ENCODE data around the gene SH2D1A.
"Not testable (repeated sequence)": the region's sequence is repeated elsewhere in the genome, so short reads cannot be mapped to it uniquely, and the experiment has no call there.

Gene SH2D1A

DNA sequence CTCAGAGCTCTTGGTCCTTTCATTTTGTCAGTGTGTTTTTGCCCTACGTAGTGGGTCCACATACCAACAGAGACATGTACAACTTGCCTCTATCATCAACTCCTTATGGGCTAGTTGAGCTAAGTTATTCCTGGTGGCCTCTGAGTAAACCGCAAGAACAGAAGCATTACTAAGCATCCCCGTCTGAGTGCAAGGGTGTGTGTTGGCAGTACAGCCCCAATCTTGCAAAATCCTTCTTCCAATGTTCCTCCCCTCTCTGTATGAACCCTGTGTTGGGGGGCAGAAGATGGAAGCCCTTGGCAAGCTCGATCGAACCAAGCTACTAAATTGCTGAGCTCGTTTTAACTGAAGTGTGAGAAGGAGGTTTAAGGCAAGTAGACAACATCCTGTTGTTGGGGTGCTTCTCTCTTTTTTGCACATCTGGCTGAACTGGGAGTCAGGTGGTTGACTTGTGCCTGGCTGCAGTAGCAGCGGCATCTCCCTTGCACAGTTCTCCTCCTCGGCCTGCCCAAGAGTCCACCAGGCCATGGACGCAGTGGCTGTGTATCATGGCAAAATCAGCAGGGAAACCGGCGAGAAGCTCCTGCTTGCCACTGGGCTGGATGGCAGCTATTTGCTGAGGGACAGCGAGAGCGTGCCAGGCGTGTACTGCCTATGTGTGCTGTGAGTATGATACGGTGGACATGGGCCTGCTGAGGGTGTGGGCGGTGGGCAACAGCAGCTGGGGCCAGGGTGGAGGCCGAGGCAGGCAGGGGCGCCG is at the start of gene SH2D1A:
TSS of gene SH2D1A (plus strand) at position 447 of the 760 bp plus-strand sequence. CDS start at position 527, 80 bp downstream.
- DNase-seq (ENCODE audit: low spot score), result no peak

DNA sequence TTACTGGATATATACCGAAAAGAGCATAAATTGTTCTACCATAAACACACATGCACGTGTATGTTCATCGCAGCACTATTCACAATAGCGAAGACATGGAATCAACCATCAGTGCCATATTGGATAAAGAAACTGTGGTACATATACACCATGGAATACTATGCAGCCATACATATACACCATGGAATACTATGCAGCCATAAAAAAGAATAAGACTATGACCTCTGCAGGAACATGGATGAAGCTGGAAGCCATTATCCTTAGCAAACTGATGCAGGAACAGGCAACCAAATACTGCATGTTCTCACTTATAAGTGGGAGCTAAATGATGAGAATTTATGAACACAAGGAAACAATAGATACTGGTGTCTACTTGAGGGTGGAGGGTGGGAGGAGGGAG is 47.0 kb upstream of the SH2D1A start:
- not testable (repeated sequence) for DNase-seq (ENCODE audit: low spot score)

DNA sequence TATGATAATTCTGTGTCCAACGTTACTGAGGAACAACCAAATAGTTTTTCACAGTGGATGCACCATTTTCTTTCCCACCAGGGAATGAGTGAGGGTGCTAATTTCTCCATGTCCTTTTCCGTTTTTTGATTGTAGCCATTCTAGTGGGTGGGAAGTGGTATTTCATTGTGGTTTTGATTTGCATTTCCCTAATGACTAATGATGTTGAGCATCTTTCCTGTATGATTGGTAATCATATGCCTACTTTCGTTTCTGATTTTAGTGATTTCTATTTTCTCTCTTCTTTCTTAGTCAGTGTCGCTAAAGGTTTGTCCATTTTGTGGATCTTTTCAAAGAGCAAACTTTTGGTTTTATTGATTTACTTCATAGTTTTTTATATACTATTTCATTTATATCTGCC is 46.0 kb upstream of the SH2D1A start:
- DNase-seq (ENCODE audit: low spot score), result no peak

DNA sequence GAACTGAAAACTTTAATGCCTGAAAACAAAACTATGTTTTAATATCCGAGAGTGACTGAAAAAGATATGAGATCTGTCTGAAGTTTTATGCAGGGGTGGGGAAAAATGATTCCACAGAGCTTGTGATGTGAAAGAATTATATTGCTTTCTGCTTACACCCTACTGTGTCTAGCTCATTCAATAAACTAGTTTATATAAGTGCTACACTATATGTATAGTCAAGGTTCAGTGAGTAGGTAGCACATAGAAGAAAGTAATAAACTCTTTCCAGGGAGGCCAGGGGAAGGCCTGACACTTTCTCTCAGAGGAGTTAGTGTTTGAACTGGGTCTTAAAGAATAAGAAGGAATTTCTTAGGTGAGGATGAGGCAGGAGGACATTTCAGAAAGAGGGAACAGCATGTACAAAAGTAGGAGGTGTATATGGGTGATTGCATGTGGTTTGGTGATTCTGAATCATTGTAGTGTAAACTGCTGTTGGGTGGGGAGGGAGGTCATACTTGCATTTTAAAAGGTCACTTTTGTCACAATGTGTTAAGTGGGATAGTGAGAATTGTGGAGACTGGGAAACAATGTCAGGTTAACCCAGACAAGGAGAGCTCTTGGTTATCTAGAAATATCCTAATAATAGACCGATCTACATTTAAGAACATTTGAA is 39.0 kb upstream of the SH2D1A start:
- DNase-seq (ENCODE audit: low spot score), result no peak

DNA sequence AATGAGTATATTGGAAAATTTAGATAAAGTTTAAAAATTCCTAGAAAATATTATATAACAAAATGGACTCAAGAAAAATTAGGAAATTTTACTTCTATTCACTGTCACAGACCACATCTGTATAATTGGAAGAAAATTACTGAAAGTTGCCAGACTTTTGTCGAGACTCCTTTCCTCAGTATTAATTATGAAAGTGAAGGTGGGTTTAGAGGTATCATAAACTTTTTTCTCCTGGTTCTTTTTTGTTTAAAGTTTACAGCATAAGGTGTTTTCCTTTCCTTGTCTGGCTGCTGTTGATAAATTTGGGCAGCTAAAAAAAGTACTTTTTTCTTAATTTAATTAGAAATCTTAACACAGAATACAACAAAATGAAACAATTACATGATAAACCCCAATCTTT is 20.6 kb upstream of the SH2D1A start:
- no peak for DNase-seq (ENCODE audit: low spot score)

DNA sequence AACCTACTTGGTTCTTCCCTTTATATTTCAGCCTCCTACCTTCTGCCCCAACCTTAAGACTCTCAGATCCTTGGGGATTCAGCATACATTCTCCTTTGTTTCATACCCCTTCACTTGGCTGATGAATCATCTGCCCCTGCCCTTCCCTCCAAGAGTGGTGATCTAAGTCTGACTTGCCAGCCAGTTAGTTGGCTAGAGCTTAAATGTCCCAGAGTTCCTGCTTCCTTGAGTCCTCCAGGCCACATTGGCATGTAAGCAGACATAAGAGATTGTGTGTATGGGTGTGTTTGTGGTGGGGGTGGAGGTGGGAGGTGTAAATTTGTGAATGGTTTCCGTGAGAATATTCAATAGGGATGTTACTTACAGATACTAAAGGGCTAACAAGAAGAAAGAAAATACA is 17.6 kb upstream of the SH2D1A start:
- no peak for DNase-seq (ENCODE audit: low spot score)

DNA sequence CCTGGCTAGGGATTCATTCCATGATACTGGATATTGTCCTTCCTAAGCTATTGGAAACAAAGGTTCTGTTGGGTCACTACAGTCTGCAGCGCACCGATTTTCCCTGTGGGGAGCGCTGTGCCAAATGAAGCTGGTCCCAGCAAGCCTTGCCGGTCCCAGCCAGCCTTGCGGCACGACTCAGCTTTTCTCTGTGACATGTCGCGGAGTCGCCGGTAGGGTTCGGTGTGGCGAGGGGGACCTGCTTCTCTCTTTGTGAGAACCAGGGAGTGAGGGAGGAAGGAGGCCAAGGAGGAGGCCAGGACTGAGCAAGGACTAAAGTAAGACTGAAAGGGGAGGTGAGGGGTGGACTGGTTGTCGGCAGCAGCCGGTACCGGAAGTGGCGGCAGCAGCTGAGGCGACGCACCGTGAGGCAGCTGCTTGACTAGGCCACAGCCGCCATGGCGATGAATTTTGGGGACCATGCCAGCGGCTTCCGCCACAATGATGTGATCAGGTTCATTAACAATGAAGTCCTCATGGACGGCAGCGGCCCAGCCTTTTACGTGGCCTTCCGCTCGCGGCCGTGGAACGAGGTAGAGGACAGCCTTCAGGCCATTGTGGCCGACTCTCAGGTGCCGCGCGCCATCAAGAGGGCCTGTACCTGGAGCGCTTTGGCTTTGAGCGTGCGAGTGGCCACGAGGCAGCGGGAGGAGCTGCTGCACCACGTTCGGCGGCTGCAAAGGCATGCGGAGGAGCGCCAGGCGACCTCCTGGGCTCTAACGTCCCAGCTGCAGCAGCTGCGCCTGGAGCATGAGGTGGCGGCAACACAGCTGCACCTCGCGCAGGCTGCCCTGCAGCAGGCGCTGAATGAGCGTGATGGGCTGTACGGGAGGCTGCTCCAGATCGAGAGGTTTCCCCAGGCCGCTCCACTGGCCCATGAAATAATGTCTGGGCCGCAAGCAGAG is 13.6 kb upstream of the SH2D1A start, which contains the start of gene TEX13D:
TSS of gene TEX13D (plus strand) at position 180 of the 944 bp plus-strand sequence. CDS start at position 438, 258 bp downstream.
- no peak for DNase-seq (ENCODE audit: low spot score)

DNA sequence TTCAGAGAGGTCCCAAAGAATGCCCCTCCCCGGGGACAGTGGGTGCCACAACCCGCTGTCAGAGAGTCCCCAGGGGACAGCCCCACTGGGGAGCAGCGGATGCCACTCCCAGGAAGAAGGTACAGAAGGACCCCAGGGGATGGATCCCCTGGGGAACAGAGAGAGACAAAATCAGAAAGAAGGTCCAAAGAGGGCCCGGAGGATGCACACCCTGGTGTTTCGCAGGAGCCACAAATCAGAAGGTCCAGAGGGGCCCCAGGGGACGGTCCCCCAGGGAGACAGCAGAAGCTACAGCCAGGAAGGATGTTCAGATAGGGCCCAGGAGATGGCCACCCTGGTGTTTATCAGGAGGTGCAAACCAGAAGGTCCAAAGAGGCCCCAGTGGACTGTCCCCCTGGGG is 12.5 kb upstream of the SH2D1A start:
- no peak for DNase-seq (ENCODE audit: low spot score)

DNA sequence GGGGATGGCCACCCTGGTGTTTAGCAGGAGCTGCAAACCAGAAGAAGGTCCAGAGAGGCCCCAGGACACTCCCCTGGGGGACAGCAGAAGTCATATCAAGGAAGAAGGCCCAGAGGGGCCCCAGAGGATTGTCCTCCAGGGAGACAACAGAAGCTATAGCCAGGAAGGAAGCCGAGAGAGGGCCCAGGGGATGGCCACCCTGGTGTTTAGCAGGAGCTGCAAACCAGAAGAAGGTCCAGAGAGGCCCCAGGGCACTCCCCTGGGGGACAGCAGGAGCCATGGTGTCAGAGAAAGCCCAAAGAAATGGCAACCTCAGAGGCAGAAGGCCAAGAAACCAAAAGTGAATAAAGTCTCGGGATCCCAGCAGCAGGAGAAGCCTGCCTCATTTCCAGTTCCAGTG is 11.8 kb upstream of the SH2D1A start:
- not testable (repeated sequence) for DNase-seq (ENCODE audit: low spot score)

DNA sequence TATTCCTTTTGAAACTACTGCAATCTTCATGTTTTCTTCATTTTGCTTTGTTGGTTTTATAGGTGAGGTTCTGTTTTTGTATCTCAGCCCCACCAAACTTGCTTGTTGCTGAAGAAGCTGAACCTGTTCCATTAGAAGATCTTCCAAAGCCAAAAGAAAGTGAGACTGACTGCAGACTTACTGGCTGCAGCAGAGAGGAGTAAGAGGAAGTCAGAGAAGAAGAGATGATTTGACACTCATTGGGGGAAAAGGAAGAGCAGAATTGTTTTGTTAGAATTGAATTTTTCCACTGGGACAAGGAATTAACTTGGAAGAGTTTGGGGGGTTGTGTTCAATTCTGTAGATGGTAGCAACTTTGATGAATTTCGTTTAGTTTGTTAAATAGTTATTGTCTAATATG is 10.8 kb upstream of the SH2D1A start:
- DNase-seq (ENCODE audit: low spot score), result no peak

DNA sequence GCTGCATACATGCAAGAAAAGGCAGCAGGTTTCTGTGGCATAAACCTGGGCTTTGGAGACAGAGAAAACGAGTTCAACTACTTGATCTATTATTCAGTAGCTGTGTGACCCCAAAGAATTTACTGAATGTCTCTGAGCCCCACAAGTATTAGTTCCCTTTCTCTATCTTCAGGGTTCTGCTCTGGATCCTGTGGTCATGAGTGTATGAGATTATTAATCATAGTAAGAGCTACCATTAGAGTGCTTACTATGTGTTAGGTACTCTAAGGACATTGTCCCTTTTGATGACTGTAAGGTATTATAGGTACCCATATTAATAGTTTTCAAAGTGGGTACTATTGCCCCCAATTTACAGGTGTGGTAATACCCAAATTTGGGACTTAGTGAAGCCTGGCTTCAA is 8.4 kb upstream of the SH2D1A start:
- no peak for DNase-seq (ENCODE audit: low spot score)

DNA sequence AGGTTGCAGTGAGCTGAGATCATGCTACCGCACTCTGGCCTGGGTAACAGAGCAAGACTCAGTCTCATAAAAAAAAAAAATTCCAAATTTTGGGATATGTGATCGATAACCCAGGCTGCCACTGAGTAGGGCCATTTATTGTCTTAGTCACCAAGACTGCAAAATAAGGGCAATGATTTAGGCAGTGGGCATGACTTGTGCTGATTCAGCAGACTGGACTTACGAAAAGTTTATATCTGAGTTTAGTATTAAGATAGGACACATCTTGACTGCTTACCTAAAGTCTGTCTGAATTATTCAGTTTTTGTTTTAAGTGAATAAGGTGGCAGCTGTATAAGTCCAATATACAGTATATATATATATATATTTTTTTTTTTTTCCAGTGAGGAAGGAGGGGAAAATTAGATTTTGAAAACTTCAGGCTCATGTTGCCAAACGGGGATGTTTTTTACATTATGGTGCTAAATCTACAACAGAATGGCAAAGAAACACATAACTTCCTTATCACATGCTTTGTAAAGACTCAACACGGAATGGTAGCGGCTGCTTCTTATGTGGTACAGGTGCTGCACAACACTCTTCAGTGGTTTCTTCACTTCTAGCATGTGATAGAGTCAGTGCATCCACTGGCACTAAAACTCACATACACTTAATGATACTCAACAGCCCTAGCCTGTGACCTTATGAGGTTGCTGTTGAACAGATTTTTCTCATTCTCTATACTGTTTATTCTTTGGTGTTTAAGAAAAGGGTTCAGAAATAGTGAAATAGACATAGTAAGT is 7.4 kb upstream of the SH2D1A start:
- no peak for DNase-seq (ENCODE audit: low spot score)

DNA sequence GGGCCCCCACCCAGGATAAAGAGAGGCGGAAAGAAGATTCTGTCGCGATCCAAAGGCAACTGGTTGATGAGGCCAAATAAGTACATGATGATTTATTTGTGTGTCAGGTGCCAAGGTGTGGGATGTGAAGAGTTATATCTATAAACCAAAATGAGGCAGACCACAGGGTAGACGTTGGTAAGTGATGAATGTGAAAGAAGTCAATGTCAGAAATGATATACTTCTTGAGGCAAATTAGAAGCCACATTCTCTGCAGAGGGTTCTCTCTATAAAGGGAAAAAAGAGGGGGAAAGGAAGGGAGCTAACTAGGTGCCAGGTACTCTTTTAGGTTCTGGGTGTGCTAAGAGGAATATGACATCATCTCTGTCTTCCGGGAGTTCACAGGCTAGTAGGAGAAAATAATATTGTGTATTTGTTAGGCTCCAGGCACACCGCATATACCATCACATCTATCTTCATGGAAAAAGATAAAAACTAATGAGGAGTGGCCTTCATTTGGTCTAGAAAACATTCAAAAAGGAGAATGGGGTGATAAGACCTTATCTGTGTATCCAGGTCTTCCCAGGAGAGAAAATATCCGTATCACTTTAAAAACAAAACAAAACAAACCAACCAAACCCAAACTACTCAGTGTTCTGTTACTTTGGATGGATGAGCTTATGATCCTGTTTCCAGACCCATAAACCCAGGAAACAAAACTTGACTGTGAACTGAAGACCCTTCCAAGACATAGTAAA is 4.8 kb upstream of the SH2D1A start:
- DNase-seq (ENCODE audit: low spot score), result no peak

DNA sequence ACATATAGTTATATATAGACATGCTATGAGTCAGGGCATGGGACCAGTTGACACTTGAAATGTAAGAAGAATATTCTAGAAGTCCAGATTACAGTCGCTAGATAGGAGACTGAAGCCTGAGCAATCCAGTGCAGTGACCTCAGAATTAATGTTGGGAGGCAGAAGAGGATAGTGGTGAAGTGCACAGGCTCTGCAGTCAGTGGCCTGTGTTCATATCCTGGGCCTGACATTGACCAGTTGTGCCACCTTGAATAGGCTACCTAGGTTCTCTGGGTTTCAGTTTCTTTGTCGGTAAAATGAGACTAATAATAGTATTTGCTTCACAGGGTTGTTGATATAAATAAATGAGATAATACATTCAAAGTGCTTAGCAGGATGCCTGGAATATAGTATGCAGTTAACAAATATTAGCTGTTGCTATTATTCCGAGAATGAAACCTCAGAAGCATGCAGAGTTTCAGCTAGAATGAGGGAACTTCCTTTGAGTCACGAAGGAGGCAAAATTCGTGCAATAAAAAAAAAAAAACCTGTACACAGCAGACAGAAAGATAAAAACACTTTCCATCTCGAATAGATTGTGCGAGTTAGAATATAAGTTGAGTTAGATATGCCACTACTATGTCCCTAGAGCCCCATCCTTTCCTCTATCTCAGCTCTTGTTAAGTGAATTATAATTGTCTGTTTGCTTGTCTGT is 4.0 kb upstream of the SH2D1A start:
- no peak for DNase-seq (ENCODE audit: low spot score)

DNA sequence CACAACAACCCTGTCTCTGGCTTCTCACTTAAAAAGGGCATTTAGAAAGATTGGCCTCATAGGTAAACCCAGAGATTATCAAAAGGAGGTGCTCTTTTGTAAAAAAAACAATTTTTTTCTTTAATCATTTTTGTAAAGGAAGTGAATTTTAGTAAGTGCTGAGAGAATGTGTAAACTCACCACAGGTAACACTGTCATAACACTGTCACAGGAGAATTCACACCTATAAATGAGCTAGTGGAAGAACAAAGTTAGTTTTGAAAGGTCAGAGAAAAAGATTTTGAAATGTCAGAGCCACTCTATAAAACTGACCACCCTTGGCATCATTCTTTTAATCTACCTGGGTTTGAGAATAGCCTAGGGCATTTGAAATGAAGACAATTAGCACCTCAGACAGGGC is 3.3 kb upstream of the SH2D1A start:
- DNase-seq (ENCODE audit: low spot score), result no peak

DNA sequence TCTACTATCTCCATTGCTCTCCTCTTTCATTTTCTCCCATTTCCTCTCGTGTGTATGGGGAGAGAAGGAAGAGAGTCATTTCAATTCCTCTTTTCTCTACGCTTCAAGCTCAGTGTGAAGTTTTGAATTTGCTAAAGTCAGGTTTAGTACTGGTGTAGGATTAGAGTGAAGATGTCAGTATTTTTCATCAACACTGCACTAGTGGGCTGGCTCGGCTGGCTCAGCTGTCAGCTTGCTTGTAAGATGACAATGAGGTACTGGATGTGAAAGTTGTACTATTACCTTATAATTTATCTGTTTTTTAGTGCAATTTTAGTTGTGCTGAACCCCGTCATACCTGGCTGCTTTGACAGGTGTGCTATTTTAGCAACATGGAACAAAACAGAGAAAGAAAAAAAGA is 2.1 kb upstream of the SH2D1A start:
- DNase-seq (ENCODE audit: low spot score), result peak; percentile 42

DNA sequence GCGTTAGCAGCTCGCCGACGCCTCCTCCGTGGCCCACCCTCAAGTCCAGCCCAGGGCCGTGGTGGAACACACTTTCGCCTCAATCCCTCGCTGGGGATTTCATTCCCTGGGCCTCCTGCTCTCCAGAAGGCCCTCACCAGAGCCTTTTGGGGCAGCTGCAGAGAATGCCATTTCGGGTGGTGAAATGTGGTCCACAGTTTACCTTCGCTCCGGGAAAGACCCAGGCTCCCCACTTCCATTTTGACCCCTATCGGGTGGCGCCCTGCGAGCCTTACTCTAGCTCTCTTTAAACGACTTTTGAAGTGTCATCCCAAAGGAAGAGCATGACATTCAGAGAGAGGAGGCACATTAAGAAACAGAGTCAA is 496 bp downstream of the SH2D1A start:
- DNase-seq (ENCODE audit: low spot score), result no peak

DNA sequence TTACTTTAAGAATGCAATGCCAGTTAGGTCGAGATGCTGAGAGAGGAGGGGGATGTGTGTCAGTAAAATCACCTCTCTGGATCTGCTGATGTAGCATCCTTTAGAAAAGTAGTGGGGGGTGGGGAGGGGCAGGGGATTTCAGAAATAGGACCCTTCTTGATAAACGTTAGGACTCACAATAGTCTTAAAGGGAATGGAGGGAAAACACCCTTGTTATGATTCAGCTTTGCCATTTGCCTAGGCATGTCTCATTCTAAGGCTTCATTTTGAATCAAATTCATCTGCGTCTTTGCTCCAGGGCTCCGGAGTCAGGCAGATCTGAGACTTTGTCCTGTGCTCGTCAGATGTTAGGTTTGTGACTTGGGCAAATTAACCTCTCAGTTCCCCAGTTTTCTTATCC is 879 bp downstream of the SH2D1A start:
- DNase-seq (ENCODE audit: low spot score), result no peak

DNA sequence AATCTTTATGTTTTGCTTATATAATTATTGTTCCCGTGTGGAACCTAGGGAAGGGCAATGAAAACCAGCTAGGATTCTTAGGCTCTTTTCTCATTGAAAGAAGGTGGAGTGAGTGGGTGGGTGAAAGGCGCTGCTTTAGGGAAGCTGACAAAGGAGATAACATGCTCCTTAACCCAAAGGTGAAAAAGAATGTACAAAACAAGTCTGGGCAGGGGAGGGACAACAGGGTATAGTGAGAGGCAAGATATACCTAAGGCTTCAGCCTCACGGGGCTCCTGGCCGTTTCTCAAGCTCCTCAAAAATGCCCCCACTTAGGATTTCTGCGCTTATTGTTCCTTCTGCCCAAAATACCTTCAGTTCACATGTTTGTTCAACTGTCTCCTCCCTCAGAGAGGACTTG is 1.8 kb downstream of the SH2D1A start:
- no peak for DNase-seq (ENCODE audit: low spot score)

DNA sequence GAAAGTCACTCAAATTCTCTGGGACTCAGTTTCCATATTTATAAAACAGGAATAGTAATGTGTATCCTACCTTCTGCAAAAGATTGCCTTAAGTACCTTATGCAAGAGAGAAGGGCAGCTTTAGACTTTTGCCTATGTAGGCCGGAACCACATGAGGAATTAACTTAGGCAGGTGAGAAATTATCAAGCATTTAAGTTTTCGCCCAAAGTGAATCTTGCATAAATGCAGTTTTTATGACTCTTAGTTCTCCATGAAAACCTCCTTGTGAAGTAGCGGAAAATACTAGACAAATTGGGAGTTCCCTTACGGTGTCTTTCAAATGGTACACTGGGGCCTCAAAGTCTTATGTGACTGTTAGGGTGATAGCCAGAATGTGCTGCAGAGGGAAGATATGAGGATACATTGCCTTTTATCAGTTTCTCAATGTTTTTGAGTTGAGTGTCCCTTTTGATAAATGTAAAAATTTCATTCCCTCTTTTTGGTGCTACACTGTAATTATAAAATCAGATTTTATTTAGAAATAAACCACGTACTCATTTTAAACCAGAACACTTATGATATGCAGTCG is 2.6 kb downstream of the SH2D1A start:
- no peak for DNase-seq (ENCODE audit: low spot score)
